Pancreas (tissue), 10 donors: Measurements from ENCODE around the gene RGL4. TPM values are rescaled to one million over a fixed set of nuclear protein-coding genes. Genes with fewer than 3 reads are reported as not detected.

ENCODE experiments used
- ATAC-seq, 4 donors: fragments of 200-7000 bp; cut with Tn5 transposase; one replicate each; pipeline versions ENCODE4 v1.8.0 to v1.9.1; 2020; ENCODE audit warnings: mild to moderate bottlenecking in 4 of 4, moderate library complexity in 4 of 4
- DNase-seq, 6 donors: peaks; one replicate each; pipeline ENCODE4 v3.0.0-alpha.2; 2020
- FAIRE-seq: peaks from 2 replicates; lab custom pipeline; 2012; peaks lifted over from hg19 to GRCh38; lab: Jason Lieb, UNC
- H3K27ac ChIP-seq, 4 donors: fragments of 200-600 bp; sonication (generic); 1 replicate in 3 of 4; 2 replicates in 1 of 4; pipeline versions ENCODE4 v1.5.0 to v1.8.0; 2020
- H3K27me3 ChIP-seq, 4 donors: fragments of 200-600 bp; one replicate each; pipeline ENCODE4 v1.8.0; 2021
- H3K36me3 ChIP-seq, 3 donors: fragments of 200-600 bp; sonication (generic) in 1 of 3; one replicate each; pipeline versions ENCODE4 v1.5.0 to v1.8.0; 2020 to 2021
- H3K4me1 ChIP-seq, 3 donors: fragments of 200-600 bp; one replicate each; pipeline ENCODE4 v1.8.0; 2021
- H3K4me3 ChIP-seq, 4 donors: fragments of 200-600 bp; sonication (generic) in 2 of 4; one replicate each; pipeline versions ENCODE4 v1.5.0 to v1.8.0; 2020 to 2021
- H3K9me3 ChIP-seq, 4 donors: fragments of 200-600 bp; one replicate each; pipeline ENCODE4 v1.8.0; 2021
- CTCF ChIP-seq, 4 donors: fragments of 200-600 bp; sonication (generic) in 3 of 4; IDR thresholded peaks; one replicate each; pipeline versions ENCODE4 v1.5.0 to v1.8.0; 2021; ENCODE audit warnings: antibody characterized with exemption in 4 of 4
- WGBS, 2 donors: extraction: QIAGEN DNeasy Blood & Tissue Kit; methylation state at CpG; one replicate each; pipeline ENCODE4 v1.1.7; 2013; 5-methylcytosine and 5-hydroxymethylcytosine counted together
- intact Hi-C, 3 donors: fragments of 100-400 bp; cut with DNase I; formaldehyde crosslinking; loops; one replicate each; pipeline versions ENCODE4 v1.11.1 to v1.14.2; 2022
- polyA plus RNA-seq, 2 donors: library from polyadenylated mRNA; stranded (reverse); fragments of 200-250 nt; gene quantifications; one replicate each; pipeline ENCODE4 v1.2.3, GENCODE V29; 2013
- total RNA-seq, 6 donors: library from RNA; stranded (reverse); fragmentation: NEBNext Ultra II Directional in 4 of 6; extraction: Animal tissue kit (Norgen Biotek cat#: 25700) in 4 of 6; gene quantifications; one replicate each; pipeline versions ENCODE4 v1.2.1 to v1.2.4, GENCODE V29; 2021 to 2023
- donor health status: healthy with polysubstance abuse.
- donor health status: DM: no; HTN: no; CAD: no; lungs with moderate emphysema.
- donor health status: DM: no; HTN: no; CAD: no.
- donor health status: control.
- donor health status: control.
- donor health status: Bipolar disorder and iron deficiency.
- donor health status: DM: yes; HTN: yes; CAD: no.
- donor health status: DM: no; HTN: no; CAD: no.
- donor health status: DM: no; HTN: no; CAD: no.
- donor health status: DM: yes; HTN: yes; CAD: no.

RGL4 gene
- total and polyA plus RNA-seq, 8 donors: 0.42 to 0.95 (median 0.61) TPM; not detected in 4

- H3K9me3 ChIP-seq: no peaks in the 10 kb centered on the region
- H3K36me3 ChIP-seq: no peaks in the 10 kb centered on the region
- peaks cover 0 to 11% (median 0%) of the 10 kb centered on the region in 3 donors for H3K4me1 ChIP-seq
- intact Hi-C loops: no loop called here
- FAIRE-seq (no peak), DNase-seq (no peak), ATAC-seq (no peak)
- no peak for TF ChIP-seq CTCF (IDR thresholded peaks at IDR 0.05)
- H3K27me3 ChIP-seq: no peaks in the 10 kb centered on the region
- H3K4me3 ChIP-seq: no peak overlapping the region
- no peak overlapping the region for H3K27ac ChIP-seq
- WGBS, 2 donors: 84 to 91% methylated on average over 6 of the region's 6 CpGs
Measured at GRCh38 chr22:23677701-23677995, 13.2 kb upstream of the RGL4 start.

GRCh38 chr22:23678133-23678532 lies 12.7 kb upstream of the RGL4 start:
- no peak for FAIRE-seq
- ATAC-seq: no peak
- 88 to 92% methylated on average over 6 of the region's 6 CpGs for WGBS, 2 donors
- no peaks in the 10 kb centered on the region for H3K36me3 ChIP-seq
- TF ChIP-seq CTCF (IDR thresholded peaks at IDR 0.05): no peak
- no peaks in the 10 kb centered on the region for H3K9me3 ChIP-seq
- H3K27ac ChIP-seq: no peak overlapping the region
- DNase-seq: no peak
- H3K27me3 ChIP-seq: no peaks in the 10 kb centered on the region
- intact Hi-C loops: no loop called here
- H3K4me3 ChIP-seq: no peak overlapping the region
- peaks cover 0 to 11% (median 0%) of the 10 kb centered on the region in 3 donors for H3K4me1 ChIP-seq

GRCh38 chr22:23681026-23681809 lies 9.6 kb upstream of the RGL4 start:
- peaks cover 0 to 1% (median 0%) of the 10 kb centered on the region in 3 donors for H3K4me1 ChIP-seq
- TF ChIP-seq CTCF (IDR thresholded peaks at IDR 0.05): no peak
- WGBS, 2 donors: 92 to 93% methylated on average over 5 of the region's 5 CpGs
- no peak overlapping the region for H3K27ac ChIP-seq
- H3K4me3 ChIP-seq: no peak overlapping the region
- FAIRE-seq (no peak), DNase-seq (no peak), ATAC-seq (no peak)
- intact Hi-C loops: no loop called here
- no peaks in the 10 kb centered on the region for H3K27me3 ChIP-seq
- no peaks in the 10 kb centered on the region for H3K9me3 ChIP-seq
- H3K36me3 ChIP-seq: no peaks in the 10 kb centered on the region

GRCh38 chr22:23682077-23682476 lies 8.7 kb upstream of the RGL4 start:
- TF ChIP-seq CTCF (IDR thresholded peaks at IDR 0.05): no peak
- intact Hi-C loops: no loop called here
- FAIRE-seq (no peak), DNase-seq (no peak), ATAC-seq (no peak)
- WGBS, 2 donors: 77 to 89% methylated on average over 5 of the region's 5 CpGs
- Histone ChIP-seq H3K27ac (no peak overlapping the region), H3K4me1 (no peaks in the 10 kb centered on the region), H3K9me3 (no peaks in the 10 kb centered on the region), H3K36me3 (no peaks in the 10 kb centered on the region), H3K27me3 (no peaks in the 10 kb centered on the region), H3K4me3 (no peak overlapping the region)

GRCh38 chr22:23682827-23683355 lies 7.9 kb upstream of the RGL4 start:
- Histone ChIP-seq H3K36me3 (no peaks in the 10 kb centered on the region), H3K27ac (no peak overlapping the region), H3K9me3 (no peaks in the 10 kb centered on the region), H3K27me3 (no peaks in the 10 kb centered on the region), H3K4me1 (no peaks in the 10 kb centered on the region), H3K4me3 (no peak overlapping the region)
- no peak for TF ChIP-seq CTCF (IDR thresholded peaks at IDR 0.05)
- 74 to 77% methylated on average over 4 of the region's 4 CpGs for WGBS, 2 donors
- no peak for DNase-seq
- no peak for FAIRE-seq
- no peak for ATAC-seq
- intact Hi-C loops: no loop called here
